ENCODE measurements around the gene SPTBN1.

DNA sequence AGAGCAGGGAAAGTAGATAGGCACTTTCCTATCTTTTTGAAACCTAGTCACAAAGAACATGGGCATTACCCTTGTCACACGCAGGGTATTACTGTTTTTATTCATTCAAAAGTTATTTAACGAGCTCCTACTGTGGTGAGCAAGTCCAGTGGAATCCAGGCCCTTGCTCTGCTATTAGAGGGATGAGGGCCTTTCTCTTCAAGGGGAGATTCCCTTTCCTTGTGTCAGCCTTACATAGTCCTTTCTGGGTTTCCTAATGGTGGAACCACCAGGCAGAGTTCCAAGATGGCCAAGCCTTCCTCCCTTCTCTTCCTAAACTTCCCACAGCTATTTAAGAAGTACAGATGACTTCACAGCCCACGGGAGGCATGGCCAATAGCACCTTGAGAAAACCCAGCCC, 64.6 kb downstream of the SPTBN1 start:
- TF ChIP-seq EZH2 (IDR thresholded peaks at IDR 0.05; ENCODE audit: borderline replicate concordance, low read length) (no peak), CTCF (IDR thresholded peaks at IDR 0.05; ENCODE audit: low read length) (no peak)

All from OCI-LY1 (cell line).